ENCODE data around the gene THEM4. TPM values are rescaled to one million over a fixed set of nuclear protein-coding genes. Genes with fewer than 3 reads are reported as not detected.

Gene THEM4
- total RNA-seq, 3 donors from 2014 or later (not counting 1 experiment from before 2014, with no cell fraction given), result 11.9 to 16.2 (median 15.5) TPM

- intact Hi-C loops (cut with micrococcal nuclease), result no loop called here
- H3K4me3 Mint-ChIP-seq, result no peak overlapping the region
- DNase-seq (peak in 1 of 2 donors; percentile 44), ATAC-seq (peak in 1 of 3 donors; percentile 25)
- H3K9me3 Mint-ChIP-seq, result no peaks in the 10 kb centered on the region
- no peak overlapping the region for H3K27ac Mint-ChIP-seq
- WGBS (ENCODE audit: insufficient coverage), result 42% methylated on average over 20 of the region's 21 CpGs
- no peak for TF ChIP-seq CTCF (IDR thresholded peaks at IDR 0.05)
- no peaks in the 10 kb centered on the region for H3K36me3 Mint-ChIP-seq
- peaks cover 65% of the 10 kb centered on the region for H3K4me1 ChIP-seq (ENCODE audit: control insufficient read depth, insufficient read depth, low read length)
- H3K27ac ChIP-seq (ENCODE audit: low read length), result no peak overlapping the region
- no peaks in the 10 kb centered on the region for H3K27me3 ChIP-seq (ENCODE audit: control insufficient read depth, insufficient read depth, low read length)
- peaks cover 0 to 9% of the 10 kb centered on the region in 2 donors for H3K27me3 Mint-ChIP-seq (ENCODE audit: low read depth in 2 of 2)
- no peaks in the 10 kb centered on the region for H3K36me3 ChIP-seq (ENCODE audit: control insufficient read depth, insufficient read depth, low read length)
- peak overlapping the region; percentile 21 for H3K4me3 ChIP-seq (ENCODE audit: low read length)
- H3K4me1 Mint-ChIP-seq, result peaks cover 28 to 48% of the 10 kb centered on the region in 2 donors
- H3K9me3 ChIP-seq (ENCODE audit: control insufficient read depth, insufficient read depth, low read length), result no peaks in the 10 kb centered on the region
Observed at GRCh38 chr1:151825751-151826660, 83.3 kb downstream of the THEM4 start.

GRCh38 chr1:151825204-151825603, 84.1 kb downstream of the THEM4 start:
- Mint-ChIP-seq H3K4me3 (no peak overlapping the region), H3K27ac (no peak overlapping the region), H3K4me1 (peaks cover 31 to 43% of the 10 kb centered on the region in 2 donors), H3K36me3 (no peaks in the 10 kb centered on the region), H3K27me3 (ENCODE audit: low read depth in 2 of 2) (peaks cover 0 to 9% of the 10 kb centered on the region in 2 donors), H3K9me3 (no peaks in the 10 kb centered on the region)
- Histone ChIP-seq H3K9me3 (ENCODE audit: control insufficient read depth, insufficient read depth, low read length) (no peaks in the 10 kb centered on the region), H3K4me3 (ENCODE audit: low read length) (peak overlapping the region; percentile 21), H3K4me1 (ENCODE audit: control insufficient read depth, insufficient read depth, low read length) (peaks cover 65% of the 10 kb centered on the region), H3K27me3 (ENCODE audit: control insufficient read depth, insufficient read depth, low read length) (no peaks in the 10 kb centered on the region), H3K36me3 (ENCODE audit: control insufficient read depth, insufficient read depth, low read length) (no peaks in the 10 kb centered on the region), H3K27ac (ENCODE audit: low read length) (peak overlapping the region; percentile 1)
- WGBS (ENCODE audit: insufficient coverage), result 77% methylated on average over 9 of the region's 9 CpGs
- DNase-seq (peak in 1 of 2 donors; percentile 8), ATAC-seq (no peak)
- intact Hi-C loops (cut with micrococcal nuclease), result no loop called here
- no peak for TF ChIP-seq CTCF (IDR thresholded peaks at IDR 0.05)

Other genes with a start within 250 kb of the THEM4 start
- gene CELF3, start 192.7 kb downstream of the THEM4 start, total RNA-seq, result not detected
- not detected for gene RIIAD1, start 188.0 kb downstream of the THEM4 start, total RNA-seq
- 100 to 1,000 TPM in 2 of 3 donors, 10 to 100 TPM in 1; 93.6 to 110 (median 107) TPM for gene MRPL9, start 146.0 kb downstream of the THEM4 start, total RNA-seq
- 10 to 100 TPM in 1 of 3 donors, 1 to 10 TPM in 2; 6.3 to 14.5 (median 8.0) TPM for gene TDRKH, start 119.0 kb downstream of the THEM4 start, total RNA-seq
- not detected for gene LINGO4, start 104.1 kb downstream of the THEM4 start, total RNA-seq
- under 1 TPM; 0.14 to 0.78 (median 0.70) TPM for gene RORC, start 77.7 kb downstream of the THEM4 start, total RNA-seq
- under 1 TPM in 2 of 3 donors, not detected in 1; 0.20 to 0.24 TPM for gene C2CD4D, start 69.7 kb downstream of the THEM4 start, total RNA-seq
- gene THEM5, start 55.8 kb downstream of the THEM4 start, total RNA-seq, result under 1 TPM in 1 of 3 donors, not detected in 2; 0.52 TPM
- gene S100A10, start 84.3 kb upstream of the THEM4 start, total RNA-seq, result 100 to 1,000 TPM; 142 to 200 (median 183) TPM
- 100 to 1,000 TPM in 1 of 3 donors, 10 to 100 TPM in 2; 70.5 to 114 (median 88.9) TPM for gene S100A11, start 127.5 kb upstream of the THEM4 start, total RNA-seq
- not detected for gene TCHHL1, start 179.6 kb upstream of the THEM4 start, total RNA-seq
- not detected for gene TCHH, start 205.9 kb upstream of the THEM4 start, total RNA-seq
- gene RPTN, start 249.7 kb upstream of the THEM4 start, total RNA-seq, result not detected